Measurements from ENCODE around the gene RPS19BP1. TPM values are rescaled to one million over a fixed set of nuclear protein-coding genes. Genes with fewer than 3 reads are reported as not detected.

The RPS19BP1 gene
- polyA plus RNA-seq, 1 of the 3 experiments (the other 2 are of a cell fraction), result 97.2 TPM

- Histone ChIP-seq H3K9ac (peak overlapping the region; percentile 99), H3K4me1 (ENCODE audit: control insufficient read depth in 1 of 2, insufficient read depth in 2 of 2, low read depth in 1 of 2, low read length in 1 of 2) (peaks cover 8 to 18% of the 10 kb centered on the region in 2 experiments; a peak in 2 of 4 replicates), H3K9me3 (no peaks in the 10 kb centered on the region), H4K20me1 (ENCODE audit: insufficient read depth) (peaks cover 32% of the 10 kb centered on the region), H3K27ac (ENCODE audit: low read depth in 2 of 2, low read length in 1 of 2) (peak overlapping the region; percentile 82 to 92), H3F3A (replicated peaks; ENCODE audit: insufficient read depth) (peaks cover 25% of the 10 kb centered on the region), H3K79me2 (ENCODE audit: insufficient read depth) (peaks cover 51% of the 10 kb centered on the region), H3K9me2 (no peaks in the 10 kb centered on the region), H3K4me2 (peak overlapping the region; percentile 76), H3K36me3 (replicated peaks in 1 of 2; ENCODE audit: control insufficient read depth in 1 of 2, insufficient read depth in 2 of 2, low read length in 1 of 2) (peaks cover 16 to 39% of the 10 kb centered on the region in 2 experiments), H2AFZ (ENCODE audit: low read depth) (peak overlapping the region; percentile 29; the same call in 1 of the 2 replicates), H3K4me3 (ENCODE audit: low read depth in 2 of 2, low read length in 1 of 2) (peak overlapping the region; percentile 70 to 76), H3K27me3 (ENCODE audit: insufficient read depth) (no peaks in the 10 kb centered on the region)
- POLR2A ChIA-PET, result interaction anchor here (0.7 to 1.7 kb wide), 5 partner anchors 10 to 200 kb away, joined by 3 to 14 read pairs (median 5); partner anchors contain the start of gene MIEF1
- no peak for TF ChIP-seq TEAD4 (IDR thresholded peaks at IDR 0.05; ENCODE audit: borderline replicate concordance, insufficient read depth)
- TF ChIP-seq TCF12 (IDR thresholded peaks at IDR 0.05), result no peak
- no peak for TF ChIP-seq RAD21 (IDR thresholded peaks at IDR 0.05; ENCODE audit: low read length)
- no peak for TF ChIP-seq GABPA (IDR thresholded peaks at IDR 0.05; ENCODE audit: low read depth)
- no peak for TF ChIP-seq USF1 (IDR thresholded peaks at IDR 0.05; ENCODE audit: borderline replicate concordance, low read depth)
- 69% methylated on average over 5 of the region's 24 CpGs for WGBS (ENCODE audit: low lambda C conversion rate)
- CTCF ChIA-PET, result interaction anchor here (1.5 kb wide), 1 partner anchor 9 kb away, joined by 3 read pairs; no protein-coding TSS in a partner anchor
- DNase-seq, result peak; percentile 47
These were observed 13.4 kb downstream of the RPS19BP1 start for GRCh38 chr22:39518996-39519680.

- TF ChIP-seq TCF12 (IDR thresholded peaks at IDR 0.05) (no peak), RXRA (IDR thresholded peaks at IDR 0.05; ENCODE audit: borderline replicate concordance, low read depth) (no peak), TEAD4 (IDR thresholded peaks at IDR 0.05; ENCODE audit: borderline replicate concordance, insufficient read depth) (no peak), ELF1 (IDR thresholded peaks at IDR 0.05) (no peak), MXI1 (IDR thresholded peaks at IDR 0.05; ENCODE audit: low read depth, low read length) (no peak), CTCF (IDR thresholded peaks at IDR 0.05) (no peak), CHD2 (IDR thresholded peaks at IDR 0.05; ENCODE audit: low read length, partially characterized antibody) (no peak), GATA2 (CRISPR knock-in tag; IDR thresholded peaks at IDR 0.05) (no peak), RAD21 (IDR thresholded peaks at IDR 0.05; ENCODE audit: low read length) (no peak), RCOR1 (IDR thresholded peaks at IDR 0.05; ENCODE audit: low read length) (no peak), SMC3 (IDR thresholded peaks at IDR 0.05; ENCODE audit: low read depth, low read length) (no peak), MAX (IDR thresholded peaks at IDR 0.05; ENCODE audit: low read depth) (no peak), SIN3A (IDR thresholded peaks at IDR 0.05; ENCODE audit: borderline replicate concordance, low read depth, low read length) (no peak), ZBTB33 (IDR thresholded peaks at IDR 0.05; ENCODE audit: borderline replicate concordance, low read depth) (no peak), FOSL2 (IDR thresholded peaks at IDR 0.05; ENCODE audit: borderline replicate concordance, low read depth) (no peak)
- peaks cover 21% of the 10 kb centered on the region for H3F3A ChIP-seq (replicated peaks; ENCODE audit: insufficient read depth)
- H3K9me2 ChIP-seq, result no peaks in the 10 kb centered on the region
- DNase-seq, result no peak
- H3K27ac ChIP-seq (ENCODE audit: low read depth in 2 of 2, low read length in 1 of 2), result peak overlapping the region in 1 of 2 experiments; percentile 92; a peak in 2 of 4 replicates
- ChIA-PET POLR2A (interaction anchor here (0.6 to 1.5 kb wide), 2 partner anchors 16 to 343 kb away, joined by 3 to 5 read pairs; partner anchors contain the start of gene MIEF1), CTCF (interaction anchor here (1.4 to 3.0 kb wide), 4 partner anchors 8 to 26 kb away, joined by 3 to 18 read pairs (median 6); no protein-coding TSS in a partner anchor)
- no peak overlapping the region for H2AFZ ChIP-seq (ENCODE audit: low read depth)
- H4K20me1 ChIP-seq (ENCODE audit: insufficient read depth), result peaks cover 24% of the 10 kb centered on the region
- WGBS (ENCODE audit: low lambda C conversion rate), result 66% methylated on average over 5 of the region's 5 CpGs
- peaks cover 16 to 44% of the 10 kb centered on the region in 2 experiments for H3K36me3 ChIP-seq (replicated peaks in 1 of 2; ENCODE audit: control insufficient read depth in 1 of 2, insufficient read depth in 2 of 2, low read length in 1 of 2)
- peaks cover 8 to 16% of the 10 kb centered on the region in 2 experiments; a peak in 2 of 4 replicates for H3K4me1 ChIP-seq (ENCODE audit: control insufficient read depth in 1 of 2, insufficient read depth in 2 of 2, low read depth in 1 of 2, low read length in 1 of 2)
- no peak overlapping the region for H3K4me3 ChIP-seq (ENCODE audit: low read depth in 2 of 2, low read length in 1 of 2)
- H3K4me2 ChIP-seq, result peak overlapping the region; percentile 76; the same call in 1 of the 2 replicates
- H3K9ac ChIP-seq, result no peak overlapping the region
- no peaks in the 10 kb centered on the region for H3K27me3 ChIP-seq (ENCODE audit: insufficient read depth)
- H3K9me3 ChIP-seq, result no peaks in the 10 kb centered on the region
- H3K79me2 ChIP-seq (ENCODE audit: insufficient read depth), result peaks cover 44% of the 10 kb centered on the region
These were observed 14.3 kb downstream of the RPS19BP1 start for GRCh38 chr22:39518144-39518786.

Data from SK-N-SH (cell line).